HepG2 (cell line): ENCODE results near the gene NDUFS5. TPM values are rescaled to one million over a fixed set of nuclear protein-coding genes. Genes with fewer than 3 reads are reported as not detected.

ENCODE experiments used
- EEA1 ChIP-seq: sonication (generic); formaldehyde crosslinking; IDR thresholded peaks from 2 replicates; pipeline ENCODE4 v1.5.1; 2020; ENCODE audit warnings: mild to moderate bottlenecking, missing genetic modification reagents, borderline replicate concordance
- ELF1 ChIP-seq: sonication (generic); formaldehyde crosslinking; IDR thresholded peaks from 2 replicates; pipeline ENCODE4 v1.4.0; 2020; ENCODE audit warnings: missing genetic modification reagents
- NFE2L2 ChIP-seq: fragments of 150-350 bp; IDR thresholded peaks from 2 replicates; pipeline ENCODE4 v1.6.1; 2014; ENCODE audit warnings: low read length
- RERE ChIP-seq: IDR thresholded peaks from 2 replicates; pipeline ENCODE4 v1.6.1; 2016; ENCODE audit warnings: low read depth, missing genetic modification reagents, missing compliant biosample characterization
- TARDBP ChIP-seq: sonication (generic); formaldehyde crosslinking; IDR thresholded peaks from 2 replicates; pipeline ENCODE4 v1.8.0; 2022; ENCODE audit warnings: mild to moderate bottlenecking, missing genetic modification reagents
- TEF ChIP-seq: sonication (generic); formaldehyde crosslinking; IDR thresholded peaks from 2 replicates; pipeline ENCODE4 v1.5.0; 2020; ENCODE audit warnings: missing genetic modification reagents
- ZBTB3 ChIP-seq: sonication (generic); formaldehyde crosslinking; IDR thresholded peaks from 2 replicates; pipeline ENCODE4 v1.4.0; 2020; ENCODE audit warnings: low read depth, mild to moderate bottlenecking, moderate library complexity, missing genetic modification reagents, borderline replicate concordance
- ZNF12 ChIP-seq: sonication (generic); formaldehyde crosslinking; IDR thresholded peaks from 2 replicates; pipeline ENCODE4 v1.5.0; 2020; ENCODE audit warnings: missing genetic modification reagents
- ZNF124 ChIP-seq: sonication (generic); formaldehyde crosslinking; IDR thresholded peaks from 2 replicates; pipeline ENCODE4 v1.4.0; 2020; ENCODE audit warnings: missing genetic modification reagents
- ZNF580 ChIP-seq: IDR thresholded peaks from 2 replicates; pipeline ENCODE4 v1.6.1; 2016; ENCODE audit warnings: low read depth, borderline replicate concordance
- ZNF597 ChIP-seq: sonication (generic); formaldehyde crosslinking; IDR thresholded peaks from 2 replicates; pipeline ENCODE4 v1.5.0; 2020; ENCODE audit warnings: missing genetic modification reagents
- ZNF607 ChIP-seq: sonication (generic); formaldehyde crosslinking; IDR thresholded peaks from 2 replicates; pipeline ENCODE4 v1.5.1; 2020; ENCODE audit warnings: missing genetic modification reagents, mild to moderate bottlenecking, borderline replicate concordance
- ZNF674 ChIP-seq: sonication (generic); formaldehyde crosslinking; IDR thresholded peaks from 2 replicates; pipeline ENCODE4 v1.5.0; 2020; ENCODE audit warnings: low read depth, mild to moderate bottlenecking, missing genetic modification reagents
- ZNF816 ChIP-seq: sonication (generic); formaldehyde crosslinking; IDR thresholded peaks from 2 replicates; pipeline ENCODE4 v1.8.0; 2022; ENCODE audit warnings: missing genetic modification reagents, mild to moderate bottlenecking, borderline replicate concordance
- ZSCAN29 ChIP-seq: sonication (generic); formaldehyde crosslinking; conservative IDR thresholded peaks from 2 replicates; pipeline ENCODE4 v1.4.0; 2020; ENCODE audit warnings: mild to moderate bottlenecking, missing genetic modification reagents
- polyA plus RNA-seq, 8 experiments: library from polyadenylated mRNA; depleted of rRNA in 3 of 8; stranded (reverse) in 7 of 8; unstranded in 1 of 8; fragments of >200 nt; fragmentation: Illumina TruSeq in 4 of 8; extraction: Trizol in 4 of 8; gene quantifications; 2 replicates each; pipeline versions ENCODE4 v1.2.1 to v1.2.3, GENCODE V29; 2011 to 2016; ENCODE audit warnings: low read depth in 4 of 8, missing spikeins in 1 of 8, mixed read lengths in 1 of 8; ENCODE audit not compliant: insufficient read depth in 1 of 8
- total RNA-seq, 5 experiments: library from RNA; depleted of rRNA; stranded (reverse); fragments of >200 nt; fragmentation: Illumina TruSeq; extraction: Trizol; gene quantifications; 2 replicates each; pipeline ENCODE4 v1.2.3, GENCODE V29; 2016; ENCODE audit warnings: low read depth in 1 of 5

NDUFS5 gene
- total and polyA plus RNA-seq, 2 of the 13 experiments (the other 11 are each of a cell fraction or from before 2014, with no cell fraction given) = 263 to 466 TPM

- no peak for TF ChIP-seq ZNF597 (CRISPR knock-in tag)
- no peak for TF ChIP-seq ZBTB3 (CRISPR knock-in tag)
- 0 out of 2 replicates have a peak, but pooled peaks have one; percentile 41 for TF ChIP-seq ZNF124 (CRISPR knock-in tag)
- TF ChIP-seq NFE2L2 = no peak
- TF ChIP-seq RERE = no peak
- 0 out of 2 replicates have a peak, but pooled peaks have one; percentile 7 for TF ChIP-seq ZNF816 (CRISPR knock-in tag)
- TF ChIP-seq ZNF12 (CRISPR knock-in tag) = no peak; the same call in 1 of the 2 replicates
- peak; percentile 51; the same call in 1 of the 2 replicates for TF ChIP-seq ZNF607 (CRISPR knock-in tag)
- TF ChIP-seq TARDBP (CRISPR knock-in tag) = peak; percentile 88
- no peak for TF ChIP-seq TEF
- no peak for TF ChIP-seq ZSCAN29
- TF ChIP-seq ELF1 (CRISPR knock-in tag) = peak; percentile 87
- peak; percentile 53; the same call in 1 of the 2 replicates for TF ChIP-seq ZNF580 (CRISPR knock-in tag)
- no peak for TF ChIP-seq ZNF674 (CRISPR knock-in tag)
- TF ChIP-seq EEA1 (CRISPR knock-in tag) = 0 out of 2 replicates have a peak, but pooled peaks have one; percentile 31
Observed at GRCh38 chr1:38990738-38991637, 35.2 kb upstream of the NDUFS5 start, which contains the start of gene AKIRIN1 (continued).
